ENCODE data around the gene OSGIN1.

The OSGIN1 gene

DNA sequence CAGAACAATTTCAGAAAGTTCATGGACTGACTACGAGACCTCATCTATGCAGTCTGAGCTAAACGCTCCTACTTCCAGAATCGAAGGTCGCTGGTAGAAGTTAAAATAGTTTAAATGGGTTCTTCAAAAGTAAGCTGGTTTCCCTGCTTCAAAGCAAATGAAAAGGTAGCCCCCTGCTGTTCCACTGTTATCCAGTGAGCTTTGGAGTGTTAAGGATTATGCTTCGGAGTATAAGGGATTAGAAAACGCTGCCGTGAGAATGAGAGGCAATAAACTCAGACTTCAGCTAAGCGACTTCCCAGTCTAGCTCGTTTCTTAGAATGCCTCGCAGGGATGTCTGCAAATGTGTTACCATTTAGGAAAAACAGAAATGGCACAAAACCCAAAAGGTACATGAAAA lies 41.8 kb upstream of the OSGIN1 start:
- TF ChIP-seq, protein P1, sequence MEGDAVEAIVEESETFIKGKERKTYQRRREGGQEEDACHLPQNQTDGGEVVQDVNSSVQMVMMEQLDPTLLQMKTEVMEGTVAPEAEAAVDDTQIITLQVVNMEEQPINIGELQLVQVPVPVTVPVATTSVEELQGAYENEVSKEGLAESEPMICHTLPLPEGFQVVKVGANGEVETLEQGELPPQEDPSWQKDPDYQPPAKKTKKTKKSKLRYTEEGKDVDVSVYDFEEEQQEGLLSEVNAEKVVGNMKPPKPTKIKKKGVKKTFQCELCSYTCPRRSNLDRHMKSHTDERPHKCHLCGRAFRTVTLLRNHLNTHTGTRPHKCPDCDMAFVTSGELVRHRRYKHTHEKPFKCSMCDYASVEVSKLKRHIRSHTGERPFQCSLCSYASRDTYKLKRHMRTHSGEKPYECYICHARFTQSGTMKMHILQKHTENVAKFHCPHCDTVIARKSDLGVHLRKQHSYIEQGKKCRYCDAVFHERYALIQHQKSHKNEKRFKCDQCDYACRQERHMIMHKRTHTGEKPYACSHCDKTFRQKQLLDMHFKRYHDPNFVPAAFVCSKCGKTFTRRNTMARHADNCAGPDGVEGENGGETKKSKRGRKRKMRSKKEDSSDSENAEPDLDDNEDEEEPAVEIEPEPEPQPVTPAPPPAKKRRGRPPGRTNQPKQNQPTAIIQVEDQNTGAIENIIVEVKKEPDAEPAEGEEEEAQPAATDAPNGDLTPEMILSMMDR (IDR thresholded peaks at IDR 0.05; ENCODE audit: low read depth, low read length, missing control alignments), result no peak
- no peak overlapping the region for H3K4me3 ChIP-seq (ENCODE audit: low read depth, low read length)
- DNase-seq (ENCODE audit: low read depth), result no peak

DNA sequence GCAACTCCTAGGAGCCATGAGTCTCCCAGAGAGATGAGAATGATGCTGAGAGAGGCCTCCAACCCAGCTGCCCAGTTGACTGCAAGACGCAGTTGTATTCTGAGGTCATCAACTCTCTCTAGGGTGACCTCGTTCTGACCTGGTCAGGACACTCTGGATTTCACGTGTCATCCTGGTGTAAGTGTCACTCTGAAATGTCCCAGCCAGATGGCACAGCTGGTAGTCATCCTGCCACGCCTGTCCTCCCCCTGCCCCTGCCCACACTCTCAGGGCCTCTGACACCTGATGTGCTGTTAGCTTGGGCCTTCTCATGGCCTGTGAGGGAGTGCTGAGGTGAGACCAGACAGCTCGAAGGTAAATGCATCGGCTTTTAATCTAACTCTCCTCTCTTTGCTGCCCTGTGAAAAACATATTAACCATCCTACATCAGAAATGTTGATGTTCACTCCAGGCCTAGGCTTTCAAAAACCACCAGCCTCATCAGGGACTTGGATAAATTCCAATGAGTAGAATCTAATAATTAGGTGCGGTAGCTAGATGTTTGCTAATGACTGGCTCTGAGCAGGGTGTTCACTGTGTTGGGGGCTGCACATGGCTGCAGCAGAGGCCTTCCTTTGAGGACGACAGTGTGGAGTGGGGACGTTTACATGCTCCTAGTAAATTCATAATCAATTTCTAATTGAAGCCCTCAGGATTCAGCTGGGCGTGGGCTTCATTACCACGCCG lies 40.4 kb upstream of the OSGIN1 start:
- H3K4me3 ChIP-seq (ENCODE audit: low read depth, low read length), result no peak overlapping the region
- TF ChIP-seq, protein P1 (IDR thresholded peaks at IDR 0.05; ENCODE audit: low read depth, low read length, missing control alignments), result no peak
- no peak for DNase-seq (ENCODE audit: low read depth)

DNA sequence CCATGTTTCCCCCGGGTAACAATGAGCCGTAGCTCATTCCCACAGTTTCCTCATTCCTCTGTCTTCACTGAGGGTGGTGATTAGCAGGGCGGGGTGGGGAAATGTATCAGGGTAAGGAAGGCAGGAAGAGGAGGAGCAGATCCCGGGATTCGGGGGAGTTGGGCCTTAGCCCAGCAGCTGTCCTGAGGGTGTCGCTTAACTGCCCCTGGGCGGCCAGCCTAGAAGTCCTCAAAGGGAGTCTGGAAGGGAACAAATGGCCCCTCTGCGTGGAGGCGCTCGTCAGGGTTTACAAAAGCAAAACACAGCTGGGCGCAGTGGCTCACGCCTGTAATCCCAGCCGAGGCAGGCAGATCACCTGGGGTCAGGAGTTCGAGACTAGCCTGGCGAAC lies 39.8 kb upstream of the OSGIN1 start:
- DNase-seq (ENCODE audit: low read depth), result no peak
- TF ChIP-seq, protein P1 (IDR thresholded peaks at IDR 0.05; ENCODE audit: low read depth, low read length, missing control alignments), result no peak
- no peak overlapping the region for H3K4me3 ChIP-seq (ENCODE audit: low read depth, low read length)

- H3K4me3 ChIP-seq (ENCODE audit: low read depth, low read length), result no peak overlapping the region
- DNase-seq (ENCODE audit: low read depth), result no peak
- TF ChIP-seq, protein P1 (IDR thresholded peaks at IDR 0.05; ENCODE audit: low read depth, low read length, missing control alignments), result no peak
Measured at GRCh38 chr16:83914091-83914710, 38.8 kb upstream of the OSGIN1 start.

DNA sequence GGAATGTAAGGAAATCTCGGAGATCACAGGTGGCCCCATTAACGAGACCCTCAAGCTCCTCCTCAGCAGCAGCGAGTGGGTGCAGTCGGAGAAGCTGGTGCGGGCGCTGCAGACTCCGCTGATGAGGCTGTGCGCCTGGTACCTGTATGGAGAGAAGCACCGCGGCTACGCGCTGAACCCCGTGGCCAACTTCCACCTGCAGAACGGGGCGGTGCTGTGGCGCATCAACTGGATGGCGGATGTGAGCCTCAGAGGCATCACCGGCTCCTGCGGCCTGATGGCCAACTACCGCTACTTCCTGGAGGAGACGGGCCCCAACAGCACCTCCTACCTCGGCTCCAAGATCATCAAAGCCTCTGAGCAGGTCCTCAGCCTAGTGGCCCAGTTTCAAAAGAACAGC lies 38.0 kb upstream of the OSGIN1 start:
- DNase-seq (ENCODE audit: low read depth), result no peak
- TF ChIP-seq, protein P1 (IDR thresholded peaks at IDR 0.05; ENCODE audit: low read depth, low read length, missing control alignments), result no peak
- H3K4me3 ChIP-seq (ENCODE audit: low read depth, low read length), result no peak overlapping the region

DNA sequence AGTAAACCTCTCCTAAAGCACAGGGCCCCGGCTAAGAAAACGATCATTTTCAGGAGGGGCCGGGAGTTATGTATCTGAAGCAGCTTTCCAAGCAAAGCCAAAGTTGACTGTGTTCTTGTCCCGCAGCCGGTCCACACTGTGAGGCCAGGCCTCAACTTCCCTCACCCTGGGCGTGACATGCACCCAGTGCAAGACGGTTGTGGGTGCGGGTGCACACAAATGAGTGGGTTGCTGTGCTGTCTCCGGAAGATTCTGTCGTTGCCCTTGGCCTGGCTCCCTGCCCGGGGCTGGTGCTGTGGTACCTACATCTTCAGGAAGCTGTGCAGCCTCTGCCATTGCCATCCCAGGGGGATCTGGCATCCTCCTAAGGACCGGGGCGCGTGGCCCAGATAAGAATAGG lies 37.5 kb upstream of the OSGIN1 start:
- no peak overlapping the region for H3K4me3 ChIP-seq (ENCODE audit: low read depth, low read length)
- TF ChIP-seq, protein P1 (IDR thresholded peaks at IDR 0.05; ENCODE audit: low read depth, low read length, missing control alignments), result no peak
- DNase-seq (ENCODE audit: low read depth), result no peak

Measured in GM12864 (cell line).